ENCODE data around the gene RAVER2. TPM values are rescaled to one million over a fixed set of nuclear protein-coding genes. Genes with fewer than 3 reads are reported as not detected.
A peak's percentile ranks its signal among the peaks of the same experiment; 100 is the strongest.

Gene RAVER2
- total and polyA plus RNA-seq, 2 donors (not counting 1 experiment from before 2014, with no cell fraction given), result 0.82 to 1.4 TPM

- ATAC-seq (ENCODE audit: low read depth), result no peak
- Histone ChIP-seq H3K36me3 (replicated peaks in 1 of 2; ENCODE audit: control extremely low read depth in 1 of 2, control insufficient read depth in 1 of 2, extremely low read depth in 1 of 2, insufficient read depth in 2 of 2, low read length in 1 of 2) (no peaks in the 10 kb centered on the region), H3K4me2 (replicated peaks; ENCODE audit: low read depth, low read length, poor library complexity, severe bottlenecking) (peak overlapping the region; percentile 94), H3K4me1 (ENCODE audit: control insufficient read depth in 2 of 2, insufficient read depth in 2 of 2, low read length in 2 of 2) (peaks cover 14 to 16% of the 10 kb centered on the region in 2 donors), H3K9ac (ENCODE audit: low read length) (peak overlapping the region; percentile 71), H3K27me3 (replicated peaks in 1 of 4; ENCODE audit: control extremely low read depth in 1 of 4, control insufficient read depth in 3 of 4, insufficient read depth in 4 of 4, low read length in 3 of 4) (no peaks in the 10 kb centered on the region), H4K20me1 (ENCODE audit: control insufficient read depth, insufficient read depth, low read length, poor library complexity, severe bottlenecking) (no peaks in the 10 kb centered on the region), H3K9me3 (ENCODE audit: control extremely low read depth in 1 of 3, control insufficient read depth in 2 of 3, insufficient read depth in 1 of 3, low read length in 2 of 3) (no peaks in the 10 kb centered on the region), H2AFZ (ENCODE audit: insufficient read depth, low read depth, low read length, poor library complexity, severe bottlenecking) (peak overlapping the region; percentile 81), H3K4me3 (ENCODE audit: control extremely low read depth in 1 of 5, extremely low read depth in 1 of 5, insufficient read depth in 1 of 5, low read depth in 2 of 5, low read length in 4 of 5) (peak overlapping the region in 3 of 5 experiments; percentile 56 to 74 (median 64)), H3K79me2 (ENCODE audit: control insufficient read depth, insufficient read depth, low read length) (no peaks in the 10 kb centered on the region), H3K27ac (ENCODE audit: low read length in 2 of 2) (peak overlapping the region in 1 of 2 donors; percentile 18)
- intact Hi-C loops (cut with micrococcal nuclease), result loop anchor here (10.0 kb wide), 1 partner anchor 319 kb away; no protein-coding TSS in a partner anchor
- Mint-ChIP-seq H3K4me3 (peak overlapping the region; percentile 91), H3K4me1 (peaks cover 18% of the 10 kb centered on the region), H3K27me3 (peaks cover 5% of the 10 kb centered on the region), H3K9me3 (ENCODE audit: insufficient read depth) (no peaks in the 10 kb centered on the region), H3K27ac (peak overlapping the region; percentile 76)
- peak; percentile 17 for DNase-seq
- no CpG with 5 or more reads among the region's 8 CpGs for WGBS (ENCODE audit: insufficient coverage)
- ChIA-PET CTCF (interaction anchor here (0.6 to 2.5 kb wide), 2 partner anchors 77 to 78 kb away, joined by 5 to 11 read pairs; no protein-coding TSS in a partner anchor), POLR2A (no interaction called here)
- TF ChIP-seq CTCF (IDR thresholded peaks at IDR 0.05), result no peak
- TF ChIP-seq EZH2 (IDR thresholded peaks at IDR 0.05; ENCODE audit: borderline replicate concordance, insufficient read depth, low read depth, low read length, poor library complexity, severe bottlenecking), result no peak
Observed at GRCh38 chr1:64745986-64746940, 1.4 kb downstream of the RAVER2 start.

GRCh38 chr1:64748222-64748621, 3.3 kb downstream of the RAVER2 start:
- ATAC-seq (ENCODE audit: low read depth) (no peak), DNase-seq (no peak)
- Mint-ChIP-seq H3K27me3 (peaks cover 5% of the 10 kb centered on the region), H3K4me1 (peaks cover 18% of the 10 kb centered on the region), H3K9me3 (ENCODE audit: insufficient read depth) (no peaks in the 10 kb centered on the region), H3K4me3 (no peak overlapping the region), H3K27ac (no peak overlapping the region)
- Histone ChIP-seq H3K4me3 (ENCODE audit: control extremely low read depth in 1 of 5, extremely low read depth in 1 of 5, insufficient read depth in 1 of 5, low read depth in 2 of 5, low read length in 4 of 5) (no peak overlapping the region), H2AFZ (ENCODE audit: insufficient read depth, low read depth, low read length, poor library complexity, severe bottlenecking) (peak overlapping the region; percentile 23), H3K4me2 (replicated peaks; ENCODE audit: low read depth, low read length, poor library complexity, severe bottlenecking) (no peak overlapping the region), H3K9me3 (ENCODE audit: control extremely low read depth in 1 of 3, control insufficient read depth in 2 of 3, insufficient read depth in 1 of 3, low read length in 2 of 3) (no peaks in the 10 kb centered on the region), H3K4me1 (ENCODE audit: control insufficient read depth in 2 of 2, insufficient read depth in 2 of 2, low read length in 2 of 2) (peaks cover 14 to 16% of the 10 kb centered on the region in 2 donors), H3K27ac (ENCODE audit: low read length in 2 of 2) (no peak overlapping the region), H3K9ac (ENCODE audit: low read length) (no peak overlapping the region), H3K27me3 (replicated peaks in 1 of 4; ENCODE audit: control extremely low read depth in 1 of 4, control insufficient read depth in 3 of 4, insufficient read depth in 4 of 4, low read length in 3 of 4) (no peaks in the 10 kb centered on the region), H3K79me2 (ENCODE audit: control insufficient read depth, insufficient read depth, low read length) (no peaks in the 10 kb centered on the region), H3K36me3 (replicated peaks in 1 of 2; ENCODE audit: control extremely low read depth in 1 of 2, control insufficient read depth in 1 of 2, extremely low read depth in 1 of 2, insufficient read depth in 2 of 2, low read length in 1 of 2) (no peaks in the 10 kb centered on the region), H4K20me1 (ENCODE audit: control insufficient read depth, insufficient read depth, low read length, poor library complexity, severe bottlenecking) (no peaks in the 10 kb centered on the region)
- POLR2A ChIA-PET, result no interaction called here
- CTCF ChIA-PET, result no interaction called here
- 100% methylated on average over 2 of the region's 3 CpGs for WGBS (ENCODE audit: insufficient coverage)
- intact Hi-C loops (cut with micrococcal nuclease), result loop anchor here (10.0 kb wide), 1 partner anchor 317 kb away; no protein-coding TSS in a partner anchor
- TF ChIP-seq EZH2 (IDR thresholded peaks at IDR 0.05; ENCODE audit: borderline replicate concordance, insufficient read depth, low read depth, low read length, poor library complexity, severe bottlenecking), result no peak
- no peak for TF ChIP-seq CTCF (IDR thresholded peaks at IDR 0.05)
